ENCODE results near the gene KCNMA1.

GRCh38 chr10:77168161-77168560 lies 469.4 kb downstream of the KCNMA1 start:
- TF ChIP-seq POLR2A (IDR thresholded peaks at IDR 0.05) (no peak), CTCF (IDR thresholded peaks at IDR 0.05) (no peak)

All from vagina (tissue), 2 donors.